K562 (cell line): Measurements from ENCODE around the gene NDOR1. TPM values are rescaled to one million over a fixed set of nuclear protein-coding genes. Genes with fewer than 3 reads are reported as not detected.

Experiments used
- CC2D1A ChIP-seq: fragments of 450-650 bp; IDR thresholded peaks from 2 replicates; pipeline ENCODE4 v1.6.1; 2017; ENCODE audit warnings: mild to moderate bottlenecking
- CCAR2 ChIP-seq: fragments of 200-400 bp; formaldehyde crosslinking; IDR thresholded peaks from 2 replicates; pipeline ENCODE4 v1.6.1; 2017; ENCODE audit warnings: mild to moderate bottlenecking, low read depth, low read length
- DIDO1 ChIP-seq: fragments of 450-650 bp; IDR thresholded peaks from 2 replicates; pipeline ENCODE4 v1.6.1; 2016; ENCODE audit warnings: low read depth, missing biosample characterization, missing genetic modification characterization
- FOXJ3 ChIP-seq: sonication (generic); formaldehyde crosslinking; IDR thresholded peaks from 2 replicates; pipeline ENCODE4 v1.4.0; 2020; ENCODE audit warnings: mild to moderate bottlenecking, missing genetic modification reagents
- ILK ChIP-seq: fragments of 450-650 bp; IDR thresholded peaks from 2 replicates; pipeline ENCODE4 v1.6.1; 2016; ENCODE audit warnings: missing genetic modification characterization, low read depth, mild to moderate bottlenecking, missing compliant biosample characterization, moderate library complexity, borderline replicate concordance
- NR2C1 ChIP-seq, 2 experiments: fragments of 450-650 bp; IDR thresholded peaks; 2 replicates each; pipeline ENCODE4 v1.6.1; 2017; ENCODE audit warnings: mild to moderate bottlenecking in 2 of 2, antibody characterized with exemption in 1 of 2, inconsistent platforms in 1 of 2, missing compliant biosample characterization in 1 of 2, missing genetic modification characterization in 1 of 2
- PCBP2 ChIP-seq: fragments of 200-400 bp; formaldehyde crosslinking; IDR thresholded peaks from 2 replicates; pipeline ENCODE4 v1.6.1; 2018; ENCODE audit warnings: low read length, low read depth, mild to moderate bottlenecking, moderate library complexity; ENCODE audit not compliant: poor library complexity, severe bottlenecking
- PRPF4 ChIP-seq: fragments of 200-400 bp; formaldehyde crosslinking; IDR thresholded peaks from one replicate; pipeline ENCODE4 v1.6.1; 2017; ENCODE audit warnings: low read length, low read depth, mild to moderate bottlenecking; ENCODE audit not compliant: insufficient read depth, poor library complexity, severe bottlenecking
- RBM14 ChIP-seq: fragments of 200-400 bp; formaldehyde crosslinking; IDR thresholded peaks from 2 replicates; pipeline ENCODE4 v1.6.1; 2018; ENCODE audit warnings: low read depth, mild to moderate bottlenecking, low read length, moderate library complexity, borderline replicate concordance; ENCODE audit not compliant: insufficient read depth
- SIRT6 ChIP-seq: IDR thresholded peaks from one replicate; pipeline ENCODE4 v1.6.1; 2012; ENCODE audit warnings: low read depth, mild to moderate bottlenecking, control low read depth, inconsistent platforms, low read length, moderate library complexity
- TBP ChIP-seq: optimal IDR thresholded peaks from 2 replicates; pipeline ENCODE3; 2011; ENCODE audit warnings: low read depth, low read length, improper control_type of control experiment
- U2AF2 ChIP-seq: fragments of 200-400 bp; formaldehyde crosslinking; optimal IDR thresholded peaks from 2 replicates; pipeline ENCODE3; 2017; ENCODE audit warnings: low read depth, mild to moderate bottlenecking, low read length
- ZEB2 ChIP-seq: fragments of 450-650 bp; IDR thresholded peaks from 2 replicates; pipeline ENCODE4 v1.6.1; 2016
- ZNF23 ChIP-seq: fragments of 250-450 bp; sonication (Bioruptor Pico); IDR thresholded peaks from 2 replicates; pipeline ENCODE4 v1.4.0; 2020; ENCODE audit warnings: mild to moderate bottlenecking
- ZNF431 ChIP-seq: sonication (generic); formaldehyde crosslinking; IDR thresholded peaks from 2 replicates; pipeline ENCODE4 v1.8.0; 2022; ENCODE audit warnings: mild to moderate bottlenecking, missing genetic modification reagents
- ZNF445 ChIP-seq: fragments of 250-450 bp; sonication (Bioruptor Pico); IDR thresholded peaks from 2 replicates; pipeline ENCODE4 v1.4.0; 2020; ENCODE audit warnings: low read depth, mild to moderate bottlenecking, moderate library complexity
- polyA plus RNA-seq, 8 experiments: library from polyadenylated mRNA; depleted of rRNA in 4 of 8; stranded (reverse) in 5 of 8; unstranded in 3 of 8; fragments of >200 nt; fragmentation: Nextera tagmentation in 2 of 8; fragmentation: Illumina TruSeq in 1 of 8; extraction: Ambion mirVana in 2 of 8; extraction: Trizol in 1 of 8; gene quantifications; 2 replicates each; pipeline versions ENCODE4 v1.2.1 to v1.2.3, GENCODE V29; 2011 to 2014; ENCODE audit warnings: inconsistent platforms in 1 of 8, missing spikeins in 1 of 8
- total RNA-seq, 7 experiments: library from RNA; depleted of rRNA in 6 of 7; stranded (reverse); fragments of >200 nt in 6 of 7; fragmentation: Illumina TruSeq in 2 of 7; extraction: Trizol in 2 of 7; gene quantifications; 2 replicates each; pipeline versions ENCODE4 v1.2.1 to v1.2.3, GENCODE V29; 2011 to 2021; ENCODE audit warnings: low replicate concordance in 1 of 7
- TF ChIP-seq, protein P1 (sequence below): fragments of 450-650 bp; formaldehyde crosslinking; IDR thresholded peaks from 2 replicates; pipeline ENCODE4 v1.4.0; 2022; ENCODE audit warnings: missing genetic modification characterization
- TF ChIP-seq, protein P2 (sequence below): sonication (generic); formaldehyde crosslinking; IDR thresholded peaks from 2 replicates; pipeline ENCODE4 v1.9.0; 2022; ENCODE audit warnings: mild to moderate bottlenecking, missing genetic modification reagents
- TF ChIP-seq, protein P3 (sequence below): sonication (generic); formaldehyde crosslinking; IDR thresholded peaks from 2 replicates; pipeline ENCODE4 v1.8.1; 2022; ENCODE audit warnings: missing genetic modification reagents
- TF ChIP-seq, protein P4 (sequence below): fragments of 450-650 bp; conservative IDR thresholded peaks from 2 replicates; pipeline ENCODE4 v1.6.1; 2016; ENCODE audit warnings: missing genetic modification characterization, low read depth, mild to moderate bottlenecking, control low read depth, missing compliant biosample characterization

NDOR1 gene
- total and polyA plus RNA-seq, 9 of the 15 experiments (the other 6 are each of a cell fraction or from before 2014, with no cell fraction given): 0.06 to 36.9 (median 6.9) TPM

DNA sequence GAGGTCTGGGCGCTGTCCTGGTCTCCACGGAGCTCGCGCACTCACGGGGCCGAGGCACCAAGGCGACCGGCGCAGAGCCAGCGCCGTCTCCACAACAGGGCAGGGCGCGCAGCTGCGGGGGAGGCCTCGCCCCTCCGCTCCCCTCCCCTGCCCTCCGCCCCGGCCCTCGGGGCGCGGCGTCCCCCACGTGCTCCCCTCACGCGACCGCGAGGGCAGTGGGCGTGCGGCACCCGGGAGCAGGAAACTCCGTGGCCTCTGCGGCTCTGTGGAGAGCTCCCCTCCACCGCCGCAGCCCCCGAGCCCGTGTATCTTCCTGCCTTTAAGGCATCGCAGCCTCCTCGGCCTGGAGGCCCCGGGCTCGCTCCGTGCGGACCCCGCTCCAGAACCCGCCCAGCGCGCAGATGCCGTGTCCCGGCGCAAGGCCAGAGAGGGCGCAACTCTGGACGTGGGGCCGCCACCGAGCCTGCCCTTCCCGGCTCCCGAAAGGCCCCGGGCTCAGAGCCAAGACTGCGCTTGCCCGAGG is 34.9 kb downstream of the NDOR1 start (continued):
- TF ChIP-seq, protein P1, sequence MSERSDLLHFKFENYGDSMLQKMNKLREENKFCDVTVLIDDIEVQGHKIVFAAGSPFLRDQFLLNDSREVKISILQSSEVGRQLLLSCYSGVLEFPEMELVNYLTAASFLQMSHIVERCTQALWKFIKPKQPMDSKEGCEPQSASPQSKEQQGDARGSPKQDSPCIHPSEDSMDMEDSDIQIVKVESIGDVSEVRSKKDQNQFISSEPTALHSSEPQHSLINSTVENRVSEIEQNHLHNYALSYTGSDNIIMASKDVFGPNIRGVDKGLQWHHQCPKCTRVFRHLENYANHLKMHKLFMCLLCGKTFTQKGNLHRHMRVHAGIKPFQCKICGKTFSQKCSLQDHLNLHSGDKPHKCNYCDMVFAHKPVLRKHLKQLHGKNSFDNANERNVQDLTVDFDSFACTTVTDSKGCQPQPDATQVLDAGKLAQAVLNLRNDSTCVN (CRISPR knock-in tag): no peak
- TF ChIP-seq U2AF2 (no peak), ZNF23 (CRISPR knock-in tag) (no peak), NR2C1 (IDR thresholded peaks at IDR 0.05) (no peak), NR2C1 (tag; IDR thresholded peaks at IDR 0.05) (no peak), ZNF445 (CRISPR knock-in tag) (no peak), RBM14 (no peak), PRPF4 (no peak), CC2D1A (no peak), ZNF431 (peak; percentile 67; the same call in 1 of the 2 replicates), FOXJ3 (CRISPR knock-in tag) (peak; percentile 65; the same call in 1 of the 2 replicates), PCBP2 (no peak), ILK (no peak), CCAR2 (no peak), TBP (no peak), ZEB2 (no peak), DIDO1 (tag) (0 out of 2 replicates have a peak, but pooled peaks have one; percentile 36), SIRT6 (no peak)
- TF ChIP-seq, protein P2, sequence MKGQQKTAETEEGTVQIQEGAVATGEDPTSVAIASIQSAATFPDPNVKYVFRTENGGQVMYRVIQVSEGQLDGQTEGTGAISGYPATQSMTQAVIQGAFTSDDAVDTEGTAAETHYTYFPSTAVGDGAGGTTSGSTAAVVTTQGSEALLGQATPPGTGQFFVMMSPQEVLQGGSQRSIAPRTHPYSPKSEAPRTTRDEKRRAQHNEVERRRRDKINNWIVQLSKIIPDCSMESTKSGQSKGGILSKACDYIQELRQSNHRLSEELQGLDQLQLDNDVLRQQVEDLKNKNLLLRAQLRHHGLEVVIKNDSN (CRISPR knock-in tag): peak; percentile 77
- TF ChIP-seq, protein P3, sequence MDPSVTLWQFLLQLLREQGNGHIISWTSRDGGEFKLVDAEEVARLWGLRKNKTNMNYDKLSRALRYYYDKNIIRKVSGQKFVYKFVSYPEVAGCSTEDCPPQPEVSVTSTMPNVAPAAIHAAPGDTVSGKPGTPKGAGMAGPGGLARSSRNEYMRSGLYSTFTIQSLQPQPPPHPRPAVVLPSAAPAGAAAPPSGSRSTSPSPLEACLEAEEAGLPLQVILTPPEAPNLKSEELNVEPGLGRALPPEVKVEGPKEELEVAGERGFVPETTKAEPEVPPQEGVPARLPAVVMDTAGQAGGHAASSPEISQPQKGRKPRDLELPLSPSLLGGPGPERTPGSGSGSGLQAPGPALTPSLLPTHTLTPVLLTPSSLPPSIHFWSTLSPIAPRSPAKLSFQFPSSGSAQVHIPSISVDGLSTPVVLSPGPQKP (CRISPR knock-in tag): peak; percentile 30; the same call in 1 of the 2 replicates
- TF ChIP-seq, protein P4, sequence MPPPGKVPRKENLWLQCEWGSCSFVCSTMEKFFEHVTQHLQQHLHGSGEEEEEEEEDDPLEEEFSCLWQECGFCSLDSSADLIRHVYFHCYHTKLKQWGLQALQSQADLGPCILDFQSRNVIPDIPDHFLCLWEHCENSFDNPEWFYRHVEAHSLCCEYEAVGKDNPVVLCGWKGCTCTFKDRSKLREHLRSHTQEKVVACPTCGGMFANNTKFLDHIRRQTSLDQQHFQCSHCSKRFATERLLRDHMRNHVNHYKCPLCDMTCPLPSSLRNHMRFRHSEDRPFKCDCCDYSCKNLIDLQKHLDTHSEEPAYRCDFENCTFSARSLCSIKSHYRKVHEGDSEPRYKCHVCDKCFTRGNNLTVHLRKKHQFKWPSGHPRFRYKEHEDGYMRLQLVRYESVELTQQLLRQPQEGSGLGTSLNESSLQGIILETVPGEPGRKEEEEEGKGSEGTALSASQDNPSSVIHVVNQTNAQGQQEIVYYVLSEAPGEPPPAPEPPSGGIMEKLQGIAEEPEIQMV (tag): no peak
